ENCODE data around the gene TENM4.

The TENM4 gene

GRCh38 chr11:79382301-79383050 is 58.4 kb downstream of the TENM4 start:
- DNase-seq, result no peak

DNA sequence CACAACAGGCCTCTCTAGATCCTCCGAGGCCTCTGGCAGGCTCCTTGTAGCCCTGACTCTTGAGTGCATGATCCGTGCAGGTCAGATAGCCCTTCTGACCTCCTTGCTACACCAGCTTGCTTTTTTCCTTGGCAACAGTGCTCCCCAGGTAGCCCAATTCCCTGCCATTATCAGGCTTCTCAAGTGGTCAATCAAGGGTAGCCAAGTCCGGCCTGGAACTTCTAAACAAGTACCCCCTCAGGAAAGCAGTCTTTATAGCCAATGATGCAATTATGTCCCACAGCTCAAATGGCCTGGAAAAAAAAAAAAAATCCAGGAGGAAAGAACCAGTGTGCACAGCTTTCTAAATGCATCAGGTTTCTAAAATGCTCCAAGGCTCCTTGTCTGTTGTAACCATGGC is 59.8 kb downstream of the TENM4 start:
- DNase-seq, result no peak

DNA sequence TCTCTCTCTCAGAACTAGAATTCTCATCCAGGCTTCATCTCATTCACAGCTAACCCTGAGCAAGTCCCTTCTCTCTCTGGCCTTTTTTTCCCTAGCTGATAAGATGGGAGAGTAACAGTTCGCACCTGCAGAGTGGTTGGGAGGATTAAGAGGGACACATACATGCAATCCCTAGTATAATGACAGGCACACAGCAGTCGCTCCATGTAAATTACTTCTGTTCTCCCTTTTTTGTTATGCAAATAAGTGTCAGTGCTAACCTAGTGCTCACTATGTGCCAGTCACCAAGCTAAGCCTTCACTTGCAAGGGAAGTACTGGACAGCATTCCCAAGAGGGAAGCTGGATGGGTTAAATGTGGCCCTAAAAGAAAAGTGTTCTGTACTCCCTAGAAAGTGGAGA is 63.4 kb downstream of the TENM4 start:
- DNase-seq, result no peak

DNA sequence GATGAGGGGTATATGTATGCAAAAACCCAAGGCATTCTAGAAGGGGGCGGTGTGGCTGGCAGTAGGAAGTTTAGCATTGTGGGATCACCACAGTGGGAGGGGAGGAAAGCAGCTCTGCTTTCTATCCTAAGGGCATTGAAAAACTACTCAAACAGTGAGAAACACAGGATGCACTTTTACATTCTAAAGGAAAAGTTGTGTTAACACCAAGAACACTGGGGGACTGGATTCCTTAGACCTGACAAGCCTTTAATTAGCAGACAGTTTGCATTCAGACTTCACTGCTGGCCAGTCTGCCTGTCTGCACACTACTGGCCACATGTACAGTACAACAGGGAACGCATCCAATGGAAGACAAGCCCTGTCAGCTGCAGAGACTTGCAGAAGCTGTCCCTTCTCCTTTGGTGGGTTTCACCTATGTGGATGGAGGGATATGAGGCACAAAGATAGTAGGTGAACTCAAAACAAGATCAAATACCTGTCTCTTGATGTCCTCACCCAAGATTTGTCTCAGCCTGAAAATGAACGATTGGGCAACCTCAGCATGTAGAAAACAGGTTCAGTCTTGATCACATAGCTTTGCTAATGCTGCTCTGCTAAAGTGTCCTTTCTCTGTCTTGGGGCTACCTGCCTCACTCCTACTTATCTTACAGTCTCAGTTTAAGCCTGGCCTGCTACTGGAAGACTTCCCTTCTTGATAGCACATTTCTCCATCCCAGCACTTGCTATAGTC is 64.8 kb downstream of the TENM4 start:
- no peak for DNase-seq

DNA sequence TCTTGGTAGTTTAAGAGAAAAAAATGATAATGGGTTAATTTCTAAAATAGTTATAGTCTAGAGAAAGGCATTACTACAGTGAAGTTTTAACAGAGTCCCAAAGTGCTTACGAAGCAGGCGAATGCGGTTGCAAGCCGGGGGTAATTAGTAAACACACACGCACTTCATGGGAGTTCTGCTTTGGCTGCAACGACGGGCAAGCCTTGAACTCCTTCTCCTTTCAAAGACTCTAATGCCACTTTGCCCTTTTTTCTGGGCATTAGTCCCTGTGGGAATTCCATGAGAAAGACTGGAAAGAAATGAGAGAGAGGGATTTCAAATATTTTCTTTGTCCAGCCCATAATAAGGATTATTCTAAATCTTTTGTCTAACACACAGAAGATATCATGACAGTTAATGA is 66.1 kb downstream of the TENM4 start:
- DNase-seq, result no peak

DNA sequence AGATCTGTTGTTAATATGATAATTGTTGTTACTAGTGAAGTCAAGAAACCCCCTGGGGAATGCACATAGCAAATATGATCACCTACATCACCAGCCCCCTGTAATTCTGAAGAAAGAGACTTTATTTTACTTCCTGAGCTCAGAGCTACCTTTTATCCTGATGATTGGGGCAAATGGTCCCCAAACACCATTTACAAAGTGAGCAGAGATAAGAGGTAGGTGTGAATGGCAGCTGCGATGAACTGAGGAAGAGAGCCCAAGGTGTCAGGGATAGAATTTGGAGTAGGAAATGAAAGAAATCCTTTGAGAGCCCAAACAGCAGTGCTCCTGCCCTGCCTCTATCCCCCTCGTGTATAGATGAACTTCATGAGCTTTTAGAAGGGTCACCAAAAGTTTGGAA is 69.1 kb downstream of the TENM4 start:
- no peak for DNase-seq

DNA sequence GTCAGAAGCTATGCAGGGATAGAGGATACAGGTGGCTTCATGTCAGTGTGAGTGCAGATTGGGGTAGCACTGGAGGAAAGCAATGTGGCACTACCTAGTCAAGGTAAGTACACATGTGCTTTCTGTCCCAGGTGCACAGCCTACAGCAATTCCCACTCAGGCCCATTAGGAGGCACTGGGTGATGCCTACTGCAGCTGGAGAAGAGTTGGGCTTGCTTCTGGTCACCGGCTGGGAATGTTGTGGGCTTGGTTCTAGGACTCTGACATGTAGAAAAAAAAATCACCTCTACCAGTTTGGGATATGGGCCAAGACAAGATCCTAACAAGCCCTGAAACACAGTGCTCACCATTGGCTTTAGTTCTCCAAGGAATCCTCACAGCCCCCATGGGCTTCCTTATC is 69.7 kb downstream of the TENM4 start:
- no peak for DNase-seq

- DNase-seq, result no peak
Measured at GRCh38 chr11:79369055-79369454, 71.8 kb downstream of the TENM4 start.

- DNase-seq, result no peak
Measured at GRCh38 chr11:79367844-79368243, 73.0 kb downstream of the TENM4 start.

DNA sequence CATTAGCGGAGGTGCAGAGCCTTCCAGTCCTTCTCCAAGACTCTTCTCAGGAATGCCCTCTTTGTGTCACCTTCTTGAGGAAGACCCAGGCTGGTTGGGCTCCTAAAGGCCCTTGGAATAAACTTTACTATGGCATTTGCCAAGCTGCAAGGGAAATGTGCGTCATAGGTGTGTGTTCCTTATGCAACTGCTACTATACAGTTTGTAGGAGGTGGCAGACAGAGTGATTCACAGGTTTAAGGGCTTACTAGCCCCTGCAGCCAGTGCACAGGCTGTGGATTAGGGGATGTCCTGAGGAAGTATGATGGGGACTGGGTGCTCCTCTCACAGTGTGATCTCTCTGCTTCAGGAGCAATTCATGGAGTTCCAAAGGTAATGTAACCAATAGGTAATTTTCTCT is 74.6 kb downstream of the TENM4 start:
- DNase-seq, result no peak

- DNase-seq, result no peak
Measured at GRCh38 chr11:79363861-79364378, 76.9 kb downstream of the TENM4 start.

- DNase-seq, result no peak
Measured at GRCh38 chr11:79363256-79363655, 77.6 kb downstream of the TENM4 start.

GRCh38 chr11:79362821-79363220 is 78.0 kb downstream of the TENM4 start:
- no peak for DNase-seq

- DNase-seq, result peak; percentile 48 to 64
Measured at GRCh38 chr11:79362206-79362757, 78.5 kb downstream of the TENM4 start.

DNA sequence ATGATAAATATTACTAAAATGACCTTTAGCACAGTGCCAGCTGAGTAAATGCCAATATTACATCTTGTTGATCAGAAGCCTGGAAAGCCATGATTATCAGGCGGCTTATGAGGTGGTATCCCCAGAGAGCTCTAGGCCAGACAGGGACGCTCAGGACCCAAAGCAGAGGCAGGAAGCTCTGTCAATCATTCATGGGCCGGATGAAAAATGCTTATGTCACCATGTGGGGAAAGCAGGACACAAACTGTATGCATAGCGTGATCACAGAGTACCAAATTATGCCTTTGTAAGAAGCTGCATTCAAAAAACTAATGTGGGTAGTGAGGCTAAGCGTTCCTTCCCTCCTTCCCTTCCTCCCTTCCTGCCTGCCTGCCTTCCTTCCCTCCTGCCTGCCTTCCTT is 82.6 kb downstream of the TENM4 start:
- no peak for DNase-seq

DNA sequence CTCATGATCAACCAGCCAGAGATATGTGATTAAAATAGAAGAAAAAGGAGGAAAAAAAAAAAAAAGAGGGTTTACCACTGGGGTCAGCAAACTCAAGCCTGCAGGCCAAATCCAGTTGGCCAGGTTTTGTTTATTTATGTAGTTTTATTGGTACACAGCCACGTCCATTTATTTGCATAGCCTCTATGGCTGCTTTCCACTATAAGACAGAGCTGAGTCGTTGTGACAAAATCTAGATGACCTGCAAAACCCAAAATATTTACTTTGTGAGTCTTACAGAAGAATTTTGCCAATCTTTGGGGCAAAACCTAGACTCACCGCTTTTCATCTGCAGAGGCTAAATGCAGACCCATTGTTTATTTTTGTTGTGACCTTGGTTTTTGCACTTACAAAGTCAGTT is 87.1 kb downstream of the TENM4 start:
- no peak for DNase-seq

GRCh38 chr11:79352349-79352703 is 88.5 kb downstream of the TENM4 start:
- DNase-seq, result no peak

GRCh38 chr11:79348976-79349682 is 91.7 kb downstream of the TENM4 start:
- no peak for DNase-seq

- peak; percentile 1 to 15 for DNase-seq
Measured at GRCh38 chr11:79346021-79346420, 94.8 kb downstream of the TENM4 start.

- DNase-seq, result peak in 1 of 2 experiments; percentile 70
Measured at GRCh38 chr11:79344753-79345294, 96.0 kb downstream of the TENM4 start.

- DNase-seq, result peak; percentile 11 to 50
Measured at GRCh38 chr11:79342686-79343085, 98.1 kb downstream of the TENM4 start.

GRCh38 chr11:79342236-79342635 is 98.6 kb downstream of the TENM4 start:
- DNase-seq, result no peak

DNA sequence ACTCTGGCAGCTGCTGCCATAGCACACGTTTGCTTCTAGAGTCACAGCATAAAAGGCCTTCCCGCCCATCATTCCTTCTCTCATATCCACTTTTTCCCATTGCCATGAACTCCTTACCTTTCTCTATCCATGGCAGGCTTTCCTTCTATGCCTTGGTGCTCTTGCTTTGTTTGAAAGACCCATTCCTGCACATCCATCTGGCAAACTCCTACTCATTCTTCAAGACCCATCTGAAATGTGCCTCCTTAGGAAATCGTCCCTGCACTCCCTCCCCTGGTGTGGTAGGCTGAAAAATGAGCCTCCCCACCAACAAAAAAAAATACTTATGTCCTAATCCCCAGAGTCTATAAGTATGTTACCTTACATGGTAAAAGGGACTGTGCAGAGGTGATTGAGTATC is 100.3 kb downstream of the TENM4 start:
- DNase-seq, result no peak
